GM04504 (cell line): Measurements from ENCODE around the gene MYH15.
"Not testable (repeated sequence)": the region's sequence is repeated elsewhere in the genome, so short reads cannot be mapped to it uniquely, and the experiment has no call there.

Source experiments
- DNase-seq: peaks from one replicate; pipeline ENCODE4 v3.0.0-alpha.2; 2012; ENCODE audit warnings: low read depth

MYH15 gene

GRCh38 chr3:108387063-108387462 is 123.3 kb downstream of the MYH15 start:
- no peak for DNase-seq

- no peak for DNase-seq
These were observed 127.1 kb downstream of the MYH15 start for GRCh38 chr3:108383306-108383705.

- DNase-seq, result no peak
These were observed 128.8 kb downstream of the MYH15 start for GRCh38 chr3:108381529-108382140.

- no peak for DNase-seq
These were observed 130.1 kb downstream of the MYH15 start for GRCh38 chr3:108380128-108380795.

- not testable (repeated sequence) for DNase-seq
These were observed 131.4 kb downstream of the MYH15 start for GRCh38 chr3:108378952-108379342.

GRCh38 chr3:108378153-108378951 is 132.0 kb downstream of the MYH15 start:
- no peak for DNase-seq

GRCh38 chr3:108377384-108377783 is 133.0 kb downstream of the MYH15 start:
- no peak for DNase-seq

- DNase-seq, result no peak
These were observed 134.4 kb downstream of the MYH15 start for GRCh38 chr3:108376026-108376425.

GRCh38 chr3:108359011-108359410 is 151.4 kb downstream of the MYH15 start:
- DNase-seq, result no peak

GRCh38 chr3:108357042-108357441 is 153.4 kb downstream of the MYH15 start:
- DNase-seq, result no peak

GRCh38 chr3:108354562-108354961 is 155.8 kb downstream of the MYH15 start:
- no peak for DNase-seq

GRCh38 chr3:108352176-108352575 is 158.2 kb downstream of the MYH15 start:
- no peak for DNase-seq

- no peak for DNase-seq
These were observed 163.8 kb downstream of the MYH15 start for GRCh38 chr3:108346301-108347227.

- DNase-seq, result no peak
These were observed 164.7 kb downstream of the MYH15 start for GRCh38 chr3:108345492-108346205.

GRCh38 chr3:108343491-108343890 is 166.9 kb downstream of the MYH15 start:
- no peak for DNase-seq

GRCh38 chr3:108342837-108343486 is 167.4 kb downstream of the MYH15 start:
- DNase-seq, result no peak

- no peak for DNase-seq
These were observed 168.5 kb downstream of the MYH15 start for GRCh38 chr3:108341911-108342310.

GRCh38 chr3:108338901-108339545 is 171.4 kb downstream of the MYH15 start:
- no peak for DNase-seq

GRCh38 chr3:108334701-108335100 is 175.7 kb downstream of the MYH15 start:
- DNase-seq, result no peak

GRCh38 chr3:108333961-108334360 is 176.4 kb downstream of the MYH15 start:
- DNase-seq, result no peak
